Measurements from ENCODE around the gene AGFG2.

AGFG2 gene

DNA sequence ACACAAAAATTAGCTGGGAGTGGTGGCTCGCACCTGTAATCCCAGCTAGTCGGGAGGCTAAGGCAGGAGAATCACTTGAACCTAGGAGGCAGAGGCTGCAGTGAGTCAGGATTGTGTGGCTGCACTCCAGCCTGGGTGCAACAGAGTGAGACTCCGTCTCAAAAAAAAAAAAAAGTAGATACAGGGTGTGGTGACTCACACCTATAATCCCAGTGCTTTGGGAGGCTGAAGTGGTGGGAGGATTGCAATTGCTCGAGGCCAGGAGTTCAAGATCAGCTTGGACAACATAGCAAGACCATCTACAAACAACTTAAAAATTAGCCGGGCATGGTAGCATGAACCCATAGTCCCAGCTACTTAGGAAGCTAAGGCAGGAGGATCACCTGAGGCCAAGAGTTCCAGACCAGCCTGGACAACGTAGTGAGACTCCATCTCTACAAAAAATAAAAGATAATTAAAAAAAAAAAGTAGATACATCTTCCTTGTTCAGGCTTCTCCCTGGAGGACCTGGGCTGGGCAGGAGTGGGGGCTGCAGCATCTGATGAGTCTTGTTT lies 75.4 kb downstream of the AGFG2 start:
- TF ChIP-seq EZH2phosphoT487 (IDR thresholded peaks at IDR 0.05; ENCODE audit: low read length): no peak
- TF ChIP-seq EZH2 (optimal IDR thresholded peaks at IDR 0.05; ENCODE audit: low read depth, low read length): no peak
- TF ChIP-seq, protein P1, sequence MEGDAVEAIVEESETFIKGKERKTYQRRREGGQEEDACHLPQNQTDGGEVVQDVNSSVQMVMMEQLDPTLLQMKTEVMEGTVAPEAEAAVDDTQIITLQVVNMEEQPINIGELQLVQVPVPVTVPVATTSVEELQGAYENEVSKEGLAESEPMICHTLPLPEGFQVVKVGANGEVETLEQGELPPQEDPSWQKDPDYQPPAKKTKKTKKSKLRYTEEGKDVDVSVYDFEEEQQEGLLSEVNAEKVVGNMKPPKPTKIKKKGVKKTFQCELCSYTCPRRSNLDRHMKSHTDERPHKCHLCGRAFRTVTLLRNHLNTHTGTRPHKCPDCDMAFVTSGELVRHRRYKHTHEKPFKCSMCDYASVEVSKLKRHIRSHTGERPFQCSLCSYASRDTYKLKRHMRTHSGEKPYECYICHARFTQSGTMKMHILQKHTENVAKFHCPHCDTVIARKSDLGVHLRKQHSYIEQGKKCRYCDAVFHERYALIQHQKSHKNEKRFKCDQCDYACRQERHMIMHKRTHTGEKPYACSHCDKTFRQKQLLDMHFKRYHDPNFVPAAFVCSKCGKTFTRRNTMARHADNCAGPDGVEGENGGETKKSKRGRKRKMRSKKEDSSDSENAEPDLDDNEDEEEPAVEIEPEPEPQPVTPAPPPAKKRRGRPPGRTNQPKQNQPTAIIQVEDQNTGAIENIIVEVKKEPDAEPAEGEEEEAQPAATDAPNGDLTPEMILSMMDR (IDR thresholded peaks at IDR 0.05; ENCODE audit: low read length): no peak
- H3K4me2 ChIP-seq (ENCODE audit: low read depth, low read length): no peak overlapping the region
- no peaks in the 10 kb centered on the region for H3K4me1 ChIP-seq (ENCODE audit: low read length)
- no peak for DNase-seq
- H3K4me3 ChIP-seq (ENCODE audit: low read length): no peak overlapping the region
- H3K9me2 ChIP-seq (replicated peaks; ENCODE audit: insufficient read depth, low read length): no peaks in the 10 kb centered on the region
- H3K27me3 ChIP-seq (replicated peaks; ENCODE audit: insufficient read depth, low read length): peaks cover 80% of the 10 kb centered on the region
- H3K9ac ChIP-seq (ENCODE audit: low read length): no peak overlapping the region
- H3K9me3 ChIP-seq (replicated peaks; ENCODE audit: insufficient read depth, low read length): no peaks in the 10 kb centered on the region
- H3K79me2 ChIP-seq (ENCODE audit: low read length): no peaks in the 10 kb centered on the region
- H3K36me3 ChIP-seq (replicated peaks; ENCODE audit: insufficient read depth, low read length): no peaks in the 10 kb centered on the region
- H3K27ac ChIP-seq (ENCODE audit: low read length): no peak overlapping the region
- H4K20me1 ChIP-seq (ENCODE audit: insufficient read depth, low read length): no peaks in the 10 kb centered on the region
- H3F3A ChIP-seq (ENCODE audit: insufficient read depth, low read length): peaks cover 4% of the 10 kb centered on the region; the same call in 1 of the 2 replicates
- H2AFZ ChIP-seq (ENCODE audit: low read length): no peak overlapping the region
